HG03064 (cell line): ENCODE measurements around the gene JAGN1.
"Not testable (repeated sequence)": the region's sequence is repeated elsewhere in the genome, so short reads cannot be mapped to it uniquely, and the experiment has no call there.

Source experiments
- ATAC-seq: cut with Tn5 transposase; IDR thresholded peaks from one replicate; pipeline ENCODE4 v1.9.1; 2021; ENCODE audit warnings: low read depth; ENCODE audit not compliant: unreplicated experiment

Gene JAGN1

DNA sequence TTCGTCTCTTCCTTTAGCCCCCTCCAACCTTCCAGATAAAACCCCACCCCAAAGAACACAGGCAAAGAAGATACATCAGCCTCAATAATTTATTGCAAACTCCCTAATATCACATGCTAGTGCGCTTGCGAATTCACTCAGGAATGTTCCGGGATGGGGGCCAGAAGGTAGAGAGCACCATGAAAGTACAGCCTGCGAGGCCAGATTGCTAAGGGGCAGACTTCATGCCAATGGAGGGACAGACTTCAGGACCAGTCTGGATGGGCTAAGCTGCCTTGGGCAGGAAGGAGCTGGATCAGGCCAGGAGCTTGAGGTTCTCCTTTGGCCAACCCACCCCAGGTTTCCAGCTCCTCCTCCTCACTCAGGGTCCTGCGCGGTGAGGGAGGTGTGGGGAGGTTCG lies 23.8 kb upstream of the JAGN1 start:
- ATAC-seq = no peak

DNA sequence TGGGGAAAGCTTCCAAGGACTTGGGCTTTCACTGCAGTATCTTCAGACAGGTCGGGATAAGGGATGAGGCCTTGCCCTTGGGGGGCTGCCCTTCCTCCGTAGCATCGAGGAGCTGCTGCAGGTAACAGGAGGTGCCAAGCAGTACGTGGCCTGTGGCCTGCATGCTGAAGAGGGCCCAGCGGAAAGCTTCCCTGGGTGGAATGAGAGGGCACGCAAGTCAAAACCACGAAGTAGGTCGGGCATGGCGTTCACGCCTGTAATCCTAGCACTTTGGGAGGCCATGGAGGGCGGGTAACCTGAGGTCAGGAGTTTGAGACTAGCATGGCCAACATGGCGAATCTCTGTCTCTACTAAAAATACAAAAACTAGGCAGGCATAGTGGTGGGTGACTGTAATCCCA lies 23.3 kb upstream of the JAGN1 start:
- ATAC-seq = no peak

DNA sequence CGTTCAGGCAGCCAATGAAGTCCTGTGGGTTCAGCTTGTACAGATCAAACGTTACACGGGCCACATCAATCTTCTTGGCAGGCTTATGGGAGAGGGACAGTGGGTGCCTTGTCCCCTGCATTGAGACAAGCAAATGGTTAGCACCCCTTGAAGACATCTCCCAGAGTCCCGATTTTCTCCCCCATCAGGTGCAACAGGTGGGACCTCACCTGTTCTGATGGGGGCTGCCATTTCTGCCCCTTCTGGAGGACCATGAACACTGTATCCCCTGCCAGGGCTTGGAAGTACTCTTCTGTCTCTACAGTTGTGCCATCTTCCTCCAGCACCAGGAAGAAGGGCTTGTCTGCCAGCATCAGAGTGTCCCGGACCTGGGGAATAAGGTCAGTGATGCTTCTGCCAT lies 20.5 kb upstream of the JAGN1 start:
- ATAC-seq = no peak

DNA sequence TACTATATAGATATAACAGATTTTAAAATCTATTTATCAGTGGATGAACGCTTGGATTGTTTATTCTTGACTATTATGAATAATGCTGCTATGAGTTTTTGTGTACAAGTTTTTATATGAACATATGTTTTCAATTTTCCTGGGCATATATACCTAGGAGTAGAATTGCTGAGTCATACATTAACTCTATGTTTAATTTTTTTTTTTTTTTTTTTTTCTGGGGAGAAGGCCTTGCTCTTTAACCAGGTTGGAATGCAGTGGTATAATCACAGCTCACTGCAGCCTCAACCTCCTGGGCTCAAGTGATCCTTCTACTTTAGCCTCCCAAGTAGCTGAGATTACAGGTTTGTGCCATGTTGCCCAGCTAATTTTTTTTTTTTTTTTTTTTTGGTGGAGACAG lies 19.4 kb upstream of the JAGN1 start:
- no peak for ATAC-seq

DNA sequence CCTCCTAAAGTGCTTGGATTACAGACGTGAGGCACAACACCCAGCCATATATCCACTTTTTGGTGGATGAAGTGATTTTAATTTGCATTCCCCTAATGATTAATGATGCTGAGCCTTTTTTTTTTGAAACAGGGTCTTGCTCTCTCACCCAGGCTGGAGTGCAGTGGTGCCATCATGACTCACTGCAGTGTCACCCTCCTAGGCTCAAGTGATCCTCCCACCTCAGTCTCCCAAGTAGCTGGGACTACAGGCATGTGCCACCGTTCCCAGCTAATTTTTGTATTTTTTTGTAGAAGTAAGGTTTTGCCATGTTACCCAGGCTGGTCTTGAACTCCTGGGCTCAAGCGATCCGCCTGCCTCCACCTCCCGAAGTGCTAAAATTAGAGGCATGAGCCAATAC lies 18.3 kb upstream of the JAGN1 start:
- ATAC-seq = not testable (repeated sequence)

DNA sequence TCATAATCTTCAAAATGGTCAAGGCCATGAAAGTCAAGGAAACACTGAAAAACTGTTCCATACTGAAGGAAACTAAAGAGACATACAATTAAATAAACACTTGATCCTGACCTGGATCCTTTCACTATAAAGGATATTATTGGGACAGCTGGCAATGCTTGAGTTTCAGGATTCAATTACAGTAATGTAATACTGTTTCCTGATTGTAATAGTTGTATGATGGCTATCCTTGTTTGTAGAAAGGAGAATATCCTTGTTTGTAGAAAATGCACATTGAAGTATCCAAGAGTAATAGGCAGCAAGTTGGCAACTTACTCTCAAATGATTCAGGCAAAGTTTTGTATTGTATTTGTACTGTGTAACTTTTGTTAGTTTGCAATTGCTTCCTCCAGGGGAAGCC lies 15.0 kb upstream of the JAGN1 start:
- no peak for ATAC-seq

DNA sequence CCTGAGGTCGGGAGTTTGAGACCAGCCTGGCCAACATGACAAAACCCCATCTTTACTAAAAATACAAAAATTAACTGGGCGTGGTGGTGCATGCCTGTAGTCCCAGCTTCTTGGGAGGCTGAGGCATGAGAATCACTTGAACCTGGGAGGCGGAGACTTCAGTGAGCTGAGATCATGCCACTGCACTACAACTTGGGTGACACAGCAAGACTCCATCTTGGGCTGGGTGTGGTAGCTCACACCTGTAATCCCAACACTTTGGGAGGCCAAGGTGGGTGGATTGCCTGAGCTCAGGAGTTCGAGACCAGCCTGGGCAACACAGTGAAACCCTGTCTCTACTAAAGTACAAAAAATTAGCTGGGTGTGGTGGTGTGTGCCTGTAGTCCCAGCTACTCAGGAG lies 14.2 kb upstream of the JAGN1 start:
- not testable (repeated sequence) for ATAC-seq

DNA sequence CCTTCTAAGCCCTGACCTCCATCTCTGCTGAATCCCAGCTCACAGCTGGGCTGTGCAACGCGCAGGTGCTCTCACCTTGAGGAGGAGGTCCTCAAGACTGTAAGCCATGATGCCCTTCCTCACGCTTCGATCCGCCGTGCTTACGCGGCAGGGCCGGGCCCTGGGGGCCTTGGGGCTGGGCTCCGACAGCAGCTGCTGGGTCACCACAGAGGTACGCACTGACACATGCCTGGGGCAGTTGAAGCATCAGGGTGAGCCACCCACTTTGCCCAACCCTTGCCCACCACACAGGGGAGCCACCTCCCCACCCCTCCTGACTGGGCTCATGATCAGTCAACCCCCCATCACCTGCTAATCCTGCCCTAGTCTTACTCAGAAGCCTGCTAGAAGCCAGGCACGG lies 13.4 kb upstream of the JAGN1 start:
- no peak for ATAC-seq

DNA sequence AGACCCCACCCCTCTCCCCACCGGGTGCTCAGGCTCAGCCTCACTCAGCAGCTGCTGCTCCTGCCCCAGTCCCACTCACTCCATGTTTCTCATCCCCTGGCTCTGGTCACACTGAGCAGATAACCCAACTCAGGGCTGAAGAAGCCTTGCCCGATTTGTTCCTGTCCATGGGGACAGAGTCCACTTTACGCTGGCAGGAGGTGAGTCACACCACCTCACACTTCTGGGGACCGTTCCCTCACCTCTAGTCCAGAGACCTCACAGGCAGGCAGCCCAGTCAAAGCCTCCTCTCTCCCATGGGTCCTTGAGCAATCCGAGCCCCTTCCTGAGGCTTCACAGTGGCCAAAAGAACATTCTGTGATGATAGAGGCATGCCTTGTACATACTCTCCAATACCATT lies 11.7 kb upstream of the JAGN1 start:
- no peak for ATAC-seq

DNA sequence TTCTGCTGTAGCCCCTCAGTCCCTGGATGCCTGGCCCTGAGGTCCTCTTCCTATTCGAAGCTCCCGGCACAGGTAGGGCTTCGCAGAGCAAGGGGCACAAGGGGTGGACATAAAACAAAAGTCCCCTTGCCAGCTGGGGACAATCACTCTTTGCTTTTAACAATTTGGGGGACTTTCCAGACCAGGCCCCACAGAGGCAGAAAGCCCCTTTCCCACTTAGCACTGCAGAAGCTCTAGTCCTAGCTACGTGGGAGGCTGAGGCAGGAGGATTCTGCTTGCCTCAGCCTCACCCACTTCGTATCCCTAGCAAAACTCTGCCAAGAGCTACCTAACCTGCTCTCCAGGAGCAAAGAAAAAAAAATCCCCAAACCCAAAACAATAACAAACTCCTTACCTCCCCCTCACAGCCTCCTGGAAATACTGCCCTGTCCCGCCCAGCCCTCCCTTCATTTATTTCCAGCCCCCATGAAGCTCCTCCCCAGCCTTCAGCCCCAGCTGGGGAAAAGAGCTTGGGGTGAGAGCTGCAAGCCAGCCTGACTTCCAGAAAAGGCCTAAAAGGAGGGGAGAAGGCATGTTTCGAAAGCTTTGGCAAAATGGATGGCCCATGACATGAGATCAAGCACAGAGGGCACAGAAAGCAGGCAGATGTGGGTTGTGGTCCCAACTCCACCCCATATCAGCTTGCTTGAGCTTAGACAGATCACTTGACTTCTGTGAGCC lies 10.4 kb upstream of the JAGN1 start, which contains the start of gene CIDEC:
CIDEC (minus strand) TSS at position 424 of the 720 bp plus-strand sequence. CDS start 1,767 bp downstream, outside the sequence.
- ATAC-seq = no peak

DNA sequence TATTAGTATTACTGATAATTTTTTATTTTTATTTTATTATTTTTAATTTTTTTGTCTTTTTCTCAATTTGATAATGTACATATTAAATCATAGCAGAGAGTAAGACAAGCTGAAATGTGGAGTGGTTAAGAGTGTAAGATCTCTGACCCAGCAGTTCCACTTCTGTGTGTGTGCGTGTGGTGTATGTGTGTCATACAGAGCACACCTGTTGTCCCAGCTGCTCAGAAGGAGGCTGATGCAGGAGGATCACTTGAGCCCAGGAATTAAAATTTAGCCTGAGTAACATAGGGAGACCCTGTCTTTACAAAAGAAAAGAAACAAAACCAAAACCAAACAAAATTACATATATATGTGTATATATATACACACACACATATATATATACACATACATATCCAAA lies 9.0 kb upstream of the JAGN1 start:
- ATAC-seq = no peak

DNA sequence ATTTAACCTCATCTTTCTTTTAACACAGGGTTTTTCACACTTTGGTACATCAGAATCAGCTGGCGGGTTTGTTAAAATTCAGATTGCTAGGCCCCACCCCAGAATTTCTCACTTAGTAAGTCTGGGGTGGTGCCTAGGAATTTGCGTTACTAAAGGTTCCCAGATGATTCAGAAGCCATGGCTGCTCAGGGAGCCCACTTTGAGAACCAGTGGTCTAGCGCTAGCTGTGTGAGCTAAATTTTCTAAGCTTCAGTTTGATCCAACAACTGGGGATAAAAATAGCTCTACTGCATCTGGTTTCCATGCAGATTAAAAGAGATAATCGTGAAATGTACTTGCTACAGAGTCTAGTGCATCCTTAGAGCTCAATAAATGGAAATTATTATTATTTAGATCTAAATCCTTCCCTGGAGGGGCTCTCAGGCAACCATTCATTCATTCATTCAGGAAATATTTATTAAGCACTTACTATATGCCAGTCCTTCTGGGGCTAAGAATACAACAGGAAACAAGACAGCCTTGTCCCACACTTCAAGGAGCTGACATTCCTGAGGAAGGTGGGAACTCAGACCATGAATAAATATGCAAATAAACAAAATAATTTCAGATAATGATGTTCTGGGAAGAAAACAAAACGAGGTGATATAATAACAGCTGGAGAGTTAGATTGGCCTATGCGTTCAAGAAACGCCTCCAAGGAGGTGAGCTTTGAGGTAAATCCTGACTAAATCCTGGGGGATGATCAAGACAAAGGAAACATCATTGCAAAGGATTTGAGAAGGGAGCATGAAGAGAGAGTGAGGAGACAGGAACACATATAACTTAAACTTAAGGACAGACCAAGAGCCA lies 6.5 kb upstream of the JAGN1 start:
- ATAC-seq = no peak

DNA sequence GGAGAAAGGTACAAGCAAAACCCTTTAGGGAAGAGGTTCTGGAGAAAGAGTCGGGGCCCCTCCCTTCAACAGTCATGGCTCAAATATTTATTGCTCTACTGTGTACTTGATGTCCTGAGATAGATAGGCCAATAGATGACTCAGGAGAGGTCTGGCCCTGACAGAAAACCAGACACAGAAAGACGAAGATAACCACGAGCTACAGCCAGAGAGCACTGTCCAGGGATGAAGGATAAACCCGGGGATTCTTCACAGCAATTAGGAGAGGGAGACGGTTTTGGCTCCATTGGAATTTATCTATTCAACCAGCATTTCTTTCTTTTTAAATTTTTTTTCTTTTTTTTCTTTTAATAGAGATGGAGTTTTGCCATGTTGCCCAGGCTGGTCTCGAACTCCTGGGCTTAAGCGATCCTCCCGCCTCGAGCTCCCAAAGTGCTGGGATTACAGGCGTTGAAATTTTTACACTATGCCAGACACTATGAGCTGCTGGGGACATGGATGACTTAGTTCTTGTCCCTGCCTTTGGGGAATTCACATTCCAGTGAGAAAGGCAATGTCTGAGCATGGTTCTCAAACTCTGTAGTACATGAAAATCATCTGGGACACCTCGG lies 5.8 kb upstream of the JAGN1 start:
- ATAC-seq = no peak

DNA sequence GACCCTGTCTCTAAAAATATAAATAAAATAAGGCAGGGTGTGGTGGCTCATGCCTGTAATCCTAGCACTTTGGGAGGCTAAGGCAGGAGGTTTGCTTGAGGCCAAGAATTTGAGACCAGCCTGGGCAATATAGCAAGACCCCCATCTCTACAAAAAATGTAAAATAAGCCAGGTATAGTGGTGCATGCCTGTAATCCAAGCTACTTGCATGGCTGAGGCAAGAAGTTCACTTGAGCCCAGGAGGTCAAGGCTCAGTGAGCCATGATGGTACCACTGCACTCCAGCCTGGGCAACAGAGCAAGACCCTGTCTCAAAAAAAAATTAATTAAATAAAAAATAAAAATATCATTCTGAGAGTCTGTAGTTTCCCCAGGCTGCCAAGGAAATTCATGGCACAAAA lies 4.1 kb upstream of the JAGN1 start:
- ATAC-seq = no peak

DNA sequence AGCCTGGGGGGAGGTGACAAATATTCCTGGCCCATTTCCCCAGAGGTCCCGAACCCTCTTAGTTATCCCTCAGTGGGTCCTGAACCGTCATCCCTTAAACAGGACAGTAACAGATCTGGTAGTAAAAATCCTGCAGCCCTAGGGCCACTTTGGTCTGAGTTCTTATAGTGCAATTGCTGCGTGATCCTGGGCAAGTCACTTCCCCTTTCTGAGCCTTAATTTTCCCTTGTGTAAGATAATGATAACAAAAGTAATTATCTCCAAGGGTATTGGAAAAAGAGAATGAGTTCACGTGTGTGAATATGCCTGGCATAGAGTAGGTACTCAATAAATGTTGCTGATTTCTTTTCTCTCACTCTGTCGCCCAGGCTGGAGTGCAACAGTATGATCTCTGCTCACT lies 2.9 kb upstream of the JAGN1 start:
- ATAC-seq = no peak

DNA sequence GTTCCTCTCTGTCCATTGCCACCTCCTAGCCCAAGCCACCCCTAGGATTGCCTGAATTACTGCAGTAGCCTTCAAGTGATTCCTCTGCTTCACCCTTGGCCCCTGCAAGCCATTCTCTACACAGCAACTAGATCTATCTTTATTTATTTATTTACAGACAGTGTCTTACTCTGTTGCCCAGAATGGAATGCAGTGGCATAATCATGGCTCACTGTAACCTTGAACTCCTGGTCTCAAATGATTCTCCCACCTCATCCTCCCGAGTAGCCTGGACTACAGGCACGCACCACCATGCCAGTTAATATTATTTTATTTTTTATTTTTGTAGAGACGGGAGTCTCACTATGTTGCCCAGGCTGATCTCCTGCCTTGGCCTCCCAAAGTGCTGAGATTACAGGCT lies 1.9 kb upstream of the JAGN1 start:
- no peak for ATAC-seq

DNA sequence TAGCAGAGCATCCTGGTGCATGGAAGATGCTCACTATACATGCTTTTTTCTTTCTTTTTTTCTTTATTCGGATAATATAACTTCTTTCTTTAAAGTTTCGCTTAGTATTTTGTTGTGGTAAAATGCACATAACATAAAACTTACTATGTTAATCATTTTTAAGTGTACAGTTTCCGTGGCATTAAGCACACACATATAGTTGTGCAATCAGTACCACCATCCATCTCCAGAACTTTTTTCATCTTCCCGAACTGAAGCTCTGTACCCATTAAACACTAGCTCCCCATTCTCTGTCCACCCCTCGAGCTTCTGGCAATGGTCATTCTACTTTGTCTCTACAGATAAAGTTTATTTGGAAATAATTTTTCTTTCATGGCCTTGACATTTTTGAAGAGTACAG lies 1.0 kb upstream of the JAGN1 start:
- no peak for ATAC-seq

DNA sequence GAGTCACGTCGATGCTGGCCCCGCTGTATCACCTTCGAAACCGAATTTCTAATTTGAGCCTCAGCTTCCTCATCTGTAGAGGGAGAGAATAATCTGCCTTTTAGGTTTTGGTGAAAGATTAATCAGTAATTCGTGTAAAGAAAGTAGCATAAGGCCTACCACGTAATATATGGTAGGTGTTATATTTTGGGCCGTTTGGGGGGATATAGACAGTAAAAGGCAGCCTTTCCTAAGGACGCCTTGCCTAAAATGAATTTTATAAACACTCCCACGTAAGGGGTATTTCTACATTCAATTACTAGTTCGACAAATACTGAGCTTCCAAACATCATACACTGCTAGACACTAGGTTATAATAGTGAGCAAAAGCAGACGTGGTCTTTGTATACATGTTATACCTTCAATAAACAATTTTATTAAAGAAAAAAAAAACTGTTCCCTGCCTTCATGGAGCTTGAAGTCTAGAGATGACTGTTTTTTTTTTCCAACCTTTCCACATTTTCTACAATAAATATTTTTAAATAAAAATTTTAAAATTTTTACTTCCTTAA lies 737 bp downstream of the JAGN1 start:
- no peak for ATAC-seq

DNA sequence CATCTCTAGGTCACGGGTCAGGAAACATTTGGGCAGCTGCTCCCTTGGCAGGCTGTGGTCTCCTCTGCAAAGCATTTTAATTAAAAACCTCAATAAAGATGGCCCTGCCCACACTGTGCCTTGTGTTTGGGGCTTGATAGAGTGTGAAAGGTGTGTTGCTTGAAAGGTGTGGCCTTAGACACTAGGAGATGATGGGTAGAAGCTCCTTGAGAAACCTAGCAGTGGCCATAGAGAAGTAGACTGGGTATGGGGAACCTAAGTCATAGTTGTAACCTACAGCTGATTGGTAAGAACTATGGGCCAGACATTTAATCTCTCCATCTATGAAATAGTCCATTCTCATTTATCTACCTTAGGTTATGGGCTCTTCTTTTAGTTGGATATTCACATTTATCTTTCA lies 3.3 kb downstream of the JAGN1 start:
- no peak for ATAC-seq

DNA sequence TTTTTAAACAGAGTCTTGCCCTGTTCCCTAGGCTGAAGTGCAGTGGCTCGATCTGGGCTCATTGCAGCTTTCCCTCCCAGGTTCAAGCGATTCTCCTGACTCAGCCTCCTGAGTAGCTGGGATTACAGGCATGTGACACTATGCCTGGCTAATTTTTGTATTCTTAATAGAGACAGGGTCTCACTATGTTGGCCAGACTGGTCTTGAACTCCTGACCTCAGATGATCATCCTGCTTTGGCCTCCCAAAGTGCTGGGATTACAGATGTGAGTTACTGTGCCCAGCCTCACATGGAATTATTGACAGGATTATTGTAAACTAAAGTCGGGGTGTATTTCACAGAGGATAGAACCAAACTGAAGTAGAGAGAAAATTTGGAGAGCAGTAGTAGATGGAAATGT lies 5.3 kb downstream of the JAGN1 start:
- ATAC-seq = not testable (repeated sequence)

DNA sequence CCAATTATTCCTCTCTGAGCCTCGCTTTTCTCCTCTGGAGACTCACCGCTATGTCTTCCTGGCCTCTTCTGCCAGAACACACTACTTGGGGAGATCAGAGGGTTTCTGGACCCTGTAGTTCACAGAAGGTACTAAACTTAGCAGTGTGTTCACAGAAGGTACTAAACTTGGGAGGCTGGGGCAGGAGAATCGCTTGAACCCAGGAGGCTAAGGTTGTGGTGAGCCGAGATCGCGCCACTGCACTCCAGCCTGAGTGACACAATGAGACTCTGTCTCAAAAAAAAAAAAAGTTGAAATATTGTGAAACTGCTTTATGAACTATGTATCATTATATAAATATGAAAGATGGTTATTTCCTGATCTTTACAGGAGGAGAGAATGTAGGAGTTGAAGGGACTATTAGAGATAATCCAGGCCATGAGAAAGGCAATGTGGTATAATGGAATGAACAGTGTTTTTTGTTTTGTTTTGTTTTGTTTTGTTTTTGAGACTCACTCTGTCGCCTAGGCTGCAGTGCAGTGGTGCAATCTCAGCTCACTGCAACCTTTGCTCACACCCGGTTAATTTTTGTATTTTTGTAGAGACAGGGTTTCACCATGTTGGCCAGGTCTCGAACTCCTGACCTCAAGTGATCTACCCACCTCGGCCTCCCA lies 6.5 kb downstream of the JAGN1 start:
- not testable (repeated sequence) for ATAC-seq
